Cortex of kidney (tissue), 1 donor: ENCODE data around the gene CCDC82.
A peak's percentile ranks its signal among the peaks of the same experiment; 100 is the strongest.
"Not testable (repeated sequence)": the region's sequence is repeated elsewhere in the genome, so short reads cannot be mapped to it uniquely, and the experiment has no call there.

ENCODE experiments used
- DNase-seq: peaks from one replicate; lab custom pipeline; 2025; lab: John Stamatoyannopoulos, UW

Gene CCDC82

DNA sequence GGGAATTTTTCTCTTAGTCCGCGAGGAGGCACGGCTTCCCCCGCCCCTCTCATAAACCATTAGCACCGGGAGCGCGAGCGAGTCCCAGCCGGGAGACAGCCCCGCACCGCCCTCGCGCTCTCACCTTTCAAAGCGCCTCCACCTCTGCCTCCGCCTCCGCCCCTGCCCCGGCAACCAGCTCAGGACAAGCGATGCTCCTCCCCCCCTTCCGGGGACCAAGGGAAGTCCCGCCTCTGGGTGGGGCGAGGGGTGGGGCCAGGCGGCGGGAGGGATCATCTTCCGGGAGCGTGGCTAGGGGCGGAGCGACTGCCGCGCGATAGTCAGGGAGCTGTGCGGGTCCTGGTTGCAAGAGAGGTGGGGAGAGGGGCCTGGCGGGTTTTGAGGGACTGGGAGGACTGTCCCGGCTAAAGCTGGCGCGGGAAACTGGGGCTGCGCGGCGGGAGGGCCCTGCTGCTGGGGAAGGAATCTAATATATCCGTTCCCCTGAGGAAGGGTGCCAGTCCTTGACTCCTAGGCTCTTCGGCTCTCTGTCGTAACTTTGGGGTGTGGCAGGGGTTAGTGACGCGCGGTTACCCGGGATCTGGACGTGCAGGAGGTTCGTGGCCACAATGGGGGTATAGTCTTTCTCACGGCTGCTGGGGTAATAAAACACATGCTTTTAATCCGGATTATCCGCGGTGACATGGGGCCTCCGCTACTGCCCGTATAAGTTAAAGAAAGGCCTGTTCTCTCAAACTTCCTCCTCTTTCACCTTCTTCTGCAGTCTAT lies at the start of gene CCDC82, which contains the start of gene JRKL:
CCDC82 (minus strand) TSS at position 193 of the 768 bp plus-strand sequence. CDS start 5,165 bp downstream, outside the sequence.
JRKL (plus strand) TSS at position 294 of the 768 bp plus-strand sequence. CDS start 637 bp downstream, outside the sequence.
- peak; percentile 72 for DNase-seq

DNA sequence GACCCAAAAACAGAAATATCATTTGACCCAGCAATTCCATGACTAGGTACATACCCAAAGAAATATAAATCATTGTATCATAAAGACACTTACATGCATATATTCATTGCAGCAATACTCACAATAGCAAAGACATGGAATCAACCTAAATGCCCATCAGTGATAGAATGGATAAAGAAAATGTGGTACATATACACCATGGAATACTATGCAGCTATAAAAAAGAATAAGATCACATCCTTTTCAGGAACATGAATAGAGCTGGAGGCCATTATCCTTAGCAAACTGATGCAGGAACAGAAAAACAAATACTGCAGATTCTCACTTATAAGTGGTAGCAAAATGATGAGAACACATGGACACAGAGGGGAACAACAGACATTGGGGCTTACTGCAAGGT lies 42.9 kb upstream of the CCDC82 start:
- not testable (repeated sequence) for DNase-seq

DNA sequence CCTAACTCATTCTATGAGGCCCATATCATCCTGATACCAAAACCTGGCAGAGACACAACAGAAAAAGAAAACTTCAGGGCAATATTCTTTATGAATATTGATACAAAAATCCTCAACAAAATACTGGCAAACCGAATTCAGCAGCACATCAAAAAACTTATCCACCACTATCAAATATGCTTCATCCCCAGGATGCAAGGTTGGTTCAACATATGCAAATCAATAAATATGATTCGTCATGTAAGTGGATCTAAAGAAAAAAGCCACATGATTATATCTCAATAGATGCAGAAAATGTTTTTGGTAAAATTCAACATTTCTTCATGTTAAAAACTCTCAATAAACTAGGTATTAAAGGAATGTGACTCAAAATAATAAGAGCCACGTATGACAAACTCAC lies 41.0 kb upstream of the CCDC82 start:
- no peak for DNase-seq

DNA sequence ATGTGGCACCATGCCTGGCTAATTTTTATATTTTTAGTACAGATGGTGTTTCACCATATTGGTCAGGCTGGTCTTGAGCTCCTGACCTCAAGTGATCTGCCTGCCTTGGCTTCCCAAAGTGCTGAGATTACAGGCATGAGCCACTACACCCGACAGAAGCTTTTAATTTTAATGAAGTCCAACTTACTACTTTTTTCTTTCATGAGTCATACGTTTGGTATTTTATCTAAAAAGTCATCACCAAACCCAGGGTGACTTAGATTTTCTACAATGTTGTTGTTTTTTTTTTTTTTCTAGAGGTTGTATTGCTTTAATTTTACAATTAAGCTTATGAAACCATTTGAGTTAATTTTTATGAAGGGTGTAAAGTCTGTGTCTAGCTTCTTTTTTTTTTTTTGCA lies 35.0 kb upstream of the CCDC82 start:
- DNase-seq: no peak

DNA sequence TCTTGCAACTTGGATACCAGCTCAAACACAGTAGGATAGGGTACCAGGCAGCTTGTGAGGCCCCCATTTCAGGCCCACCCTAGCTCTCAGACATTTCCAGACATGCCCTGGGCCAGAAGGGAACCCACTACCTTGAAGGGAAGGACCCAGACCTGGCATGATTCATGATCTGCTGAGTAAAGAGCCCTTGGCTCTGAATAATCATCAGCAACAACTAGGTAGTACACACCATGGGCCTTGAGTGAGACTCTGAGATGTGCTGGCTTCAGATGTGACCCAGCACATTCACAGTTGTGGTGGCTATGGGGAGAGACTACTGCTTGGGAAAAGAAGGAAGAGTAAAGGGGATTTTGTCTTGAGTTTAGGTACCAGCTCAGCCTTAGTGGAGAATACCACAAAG lies 23.7 kb upstream of the CCDC82 start:
- DNase-seq: no peak

DNA sequence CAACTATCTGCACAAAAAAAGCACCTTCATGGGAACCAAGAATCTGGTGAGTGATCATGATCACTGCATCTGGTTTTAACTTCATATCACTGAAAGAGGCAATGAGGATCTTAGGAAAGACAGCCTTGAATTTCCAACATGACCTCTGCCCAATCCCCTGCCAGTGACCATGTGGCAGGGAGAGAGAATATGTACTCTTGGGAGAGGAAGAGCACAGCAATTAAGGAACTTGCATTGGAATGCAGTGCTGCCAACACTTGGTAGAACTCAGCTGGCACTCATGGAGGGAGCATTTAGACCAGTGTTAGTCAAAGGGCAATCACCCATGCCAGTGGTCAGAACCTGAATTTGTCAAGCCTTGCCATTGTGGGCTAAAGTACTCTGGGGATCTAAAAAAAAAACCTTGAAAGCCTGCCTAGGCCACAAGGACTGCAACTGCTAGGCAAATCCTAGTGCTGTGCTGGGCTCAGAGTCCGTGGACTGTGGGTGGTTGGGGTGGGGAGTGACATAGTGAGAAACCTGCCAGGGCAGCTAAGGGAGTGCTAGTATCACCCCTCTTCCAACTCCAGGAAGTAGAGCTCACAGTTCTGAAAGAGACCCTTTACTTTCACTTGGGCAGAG lies 23.2 kb upstream of the CCDC82 start:
- DNase-seq: no peak

DNA sequence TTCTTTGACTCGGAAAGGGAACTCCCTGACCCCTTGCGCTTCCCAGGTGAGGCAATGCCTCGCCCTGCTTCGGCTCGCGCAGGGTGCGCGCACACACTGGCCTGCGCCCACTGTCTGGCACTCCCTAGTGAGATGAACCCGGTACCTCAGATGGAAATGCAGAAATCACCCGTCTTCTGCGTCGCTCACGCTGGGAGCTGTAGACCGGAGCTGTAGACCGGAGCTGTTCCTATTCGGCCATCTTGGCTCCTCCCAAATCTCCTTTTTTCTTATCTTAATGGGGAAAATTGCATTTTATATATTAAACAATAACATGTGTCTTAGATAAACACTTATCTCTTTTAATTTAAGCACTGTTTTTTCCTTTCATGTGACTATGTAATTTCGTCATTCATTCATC lies 21.7 kb upstream of the CCDC82 start:
- not testable (repeated sequence) for DNase-seq

DNA sequence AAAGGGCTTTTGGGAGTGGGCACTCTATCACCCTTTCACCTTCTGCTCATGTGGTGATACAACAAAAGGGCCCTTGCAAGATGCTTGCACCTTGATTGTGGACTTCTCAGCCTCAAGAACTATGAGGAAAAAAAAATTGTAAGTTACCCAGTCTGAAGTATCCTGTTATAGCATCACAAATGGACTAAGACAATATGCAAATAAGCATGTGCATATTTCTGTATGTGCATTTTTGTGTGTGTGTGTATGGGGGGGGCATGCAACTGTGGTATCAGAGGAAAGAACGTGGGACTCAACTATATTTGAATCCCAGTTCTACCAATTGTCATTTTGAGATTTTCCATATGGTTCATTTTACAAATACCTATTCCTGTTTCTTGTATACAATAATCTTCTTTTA lies 11.0 kb upstream of the CCDC82 start:
- no peak for DNase-seq

DNA sequence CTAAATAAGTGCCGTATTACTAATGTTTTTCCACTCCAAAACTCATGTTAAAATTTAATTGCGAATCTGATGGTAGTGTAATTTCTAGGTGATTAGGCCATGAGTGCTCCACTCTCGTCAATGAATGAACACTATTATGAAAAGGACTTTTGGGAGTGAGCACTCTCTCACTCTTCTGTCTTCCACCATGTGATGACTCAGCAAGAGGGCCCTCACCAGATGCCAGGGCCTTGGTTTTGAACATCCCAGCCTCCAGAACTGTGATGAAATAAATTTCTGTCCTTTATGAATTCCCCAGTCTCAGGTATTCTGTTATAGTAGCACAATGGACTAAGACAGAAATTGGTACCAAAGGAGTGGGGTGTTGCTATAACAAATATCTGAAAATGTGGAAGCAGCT lies 8.2 kb upstream of the CCDC82 start:
- DNase-seq: no peak

DNA sequence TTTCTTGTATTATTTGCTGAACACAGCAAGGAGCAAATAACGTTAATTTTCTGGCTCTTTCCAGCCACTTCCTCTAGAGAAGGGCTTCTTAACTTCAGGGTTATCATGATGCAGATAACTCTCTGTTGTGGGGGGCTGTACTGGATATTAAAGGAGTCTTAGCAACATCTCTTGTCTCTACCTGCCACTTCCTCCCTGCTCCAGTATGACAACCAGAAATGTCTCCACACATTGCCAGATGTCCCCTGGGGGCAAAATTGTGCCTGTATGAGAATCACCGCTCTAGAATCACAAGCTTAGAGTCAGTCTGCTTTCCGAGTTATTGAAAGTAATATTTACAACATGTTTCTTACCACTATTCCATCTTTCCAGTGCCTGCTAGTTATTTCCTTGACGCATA lies 6.9 kb upstream of the CCDC82 start:
- DNase-seq: no peak

DNA sequence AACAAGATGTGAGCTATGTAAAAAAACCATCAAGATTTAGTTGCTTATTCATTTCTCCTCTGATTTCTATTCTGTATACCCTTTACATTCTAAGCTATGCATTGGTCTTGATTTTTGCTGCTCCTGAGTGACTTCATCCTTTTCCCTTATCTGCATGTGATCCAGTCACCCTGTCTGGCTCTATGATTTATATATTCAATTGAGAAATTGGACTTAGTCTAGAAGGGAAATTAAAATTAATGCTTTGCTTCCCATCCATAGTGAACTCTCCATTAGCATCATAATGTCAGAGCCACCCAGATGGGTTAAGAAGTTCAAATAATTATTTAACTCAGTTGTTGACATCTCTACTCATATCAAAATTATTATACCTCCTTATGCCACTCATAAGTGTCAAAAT lies 5.1 kb upstream of the CCDC82 start:
- DNase-seq: no peak

DNA sequence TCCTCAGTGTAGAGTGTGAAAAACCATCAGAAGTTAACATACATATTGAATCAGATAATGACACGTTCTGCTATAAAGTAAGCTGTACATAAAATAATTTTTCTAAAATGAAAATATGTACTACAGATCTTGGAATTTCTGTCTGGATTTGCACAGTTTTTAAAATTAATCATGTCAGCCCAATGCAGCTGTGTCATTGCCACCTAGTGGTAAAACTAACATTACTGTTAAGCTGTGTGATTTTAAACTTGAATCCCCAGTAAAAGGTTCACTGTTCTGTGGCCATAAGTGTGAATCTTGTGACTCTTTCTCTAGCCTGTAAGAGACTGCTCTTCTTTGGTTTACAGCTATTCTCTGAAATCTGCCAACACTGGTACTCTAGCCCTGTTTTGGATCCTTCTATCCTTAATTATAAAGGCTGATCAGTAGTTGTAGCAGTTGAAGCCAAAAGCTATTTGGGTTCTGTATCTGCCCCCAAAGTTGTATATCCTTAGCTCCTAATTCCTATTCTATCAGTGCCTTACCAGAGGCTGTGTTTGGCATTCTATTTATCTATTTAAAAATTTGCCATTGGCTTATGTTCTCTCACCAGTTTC lies 4.1 kb upstream of the CCDC82 start:
- DNase-seq: no peak

DNA sequence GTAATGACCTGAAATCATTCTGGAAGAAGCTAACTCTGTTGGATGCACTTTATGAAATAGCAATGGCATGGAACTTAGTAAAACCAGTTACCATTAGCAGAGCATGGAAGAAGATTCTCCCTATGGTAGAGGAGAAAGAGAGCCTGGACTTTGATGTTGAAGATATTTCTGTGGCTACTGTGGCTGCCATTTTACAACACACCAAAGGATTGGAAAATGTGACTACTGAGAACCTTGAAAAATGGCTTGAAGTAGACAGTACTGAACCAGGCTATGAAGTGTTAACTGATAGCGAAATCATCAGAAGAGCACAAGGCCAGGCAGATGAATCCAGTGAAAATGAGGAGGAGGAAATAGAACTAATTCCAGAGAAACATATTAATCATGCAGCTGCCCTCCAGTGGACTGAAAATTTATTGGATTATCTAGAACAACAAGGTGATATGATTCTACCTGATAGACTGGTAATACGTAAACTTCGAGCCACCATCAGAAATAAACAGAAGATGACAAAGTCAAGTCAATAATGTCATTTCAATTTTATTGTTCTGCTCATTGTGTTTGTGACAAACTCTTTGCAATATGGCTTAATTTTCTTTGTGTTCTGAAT lies 2.1 kb upstream of the CCDC82 start:
- DNase-seq: no peak

DNA sequence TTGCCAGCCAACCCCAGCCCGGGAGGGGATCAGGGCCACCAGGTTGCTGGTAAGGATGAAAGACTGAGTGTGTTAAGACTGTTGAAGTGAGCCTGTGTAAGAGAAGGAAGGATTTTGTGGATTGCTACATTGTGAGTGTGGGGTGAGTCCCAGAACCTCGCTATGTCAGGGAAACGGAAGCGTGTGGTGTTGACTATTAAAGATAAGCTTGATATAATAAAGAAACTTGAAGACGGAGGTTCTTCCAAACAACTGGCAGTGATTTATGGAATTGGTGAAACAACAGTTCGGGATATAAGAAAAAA lies 728 bp upstream of the CCDC82 start:
- no peak for DNase-seq

DNA sequence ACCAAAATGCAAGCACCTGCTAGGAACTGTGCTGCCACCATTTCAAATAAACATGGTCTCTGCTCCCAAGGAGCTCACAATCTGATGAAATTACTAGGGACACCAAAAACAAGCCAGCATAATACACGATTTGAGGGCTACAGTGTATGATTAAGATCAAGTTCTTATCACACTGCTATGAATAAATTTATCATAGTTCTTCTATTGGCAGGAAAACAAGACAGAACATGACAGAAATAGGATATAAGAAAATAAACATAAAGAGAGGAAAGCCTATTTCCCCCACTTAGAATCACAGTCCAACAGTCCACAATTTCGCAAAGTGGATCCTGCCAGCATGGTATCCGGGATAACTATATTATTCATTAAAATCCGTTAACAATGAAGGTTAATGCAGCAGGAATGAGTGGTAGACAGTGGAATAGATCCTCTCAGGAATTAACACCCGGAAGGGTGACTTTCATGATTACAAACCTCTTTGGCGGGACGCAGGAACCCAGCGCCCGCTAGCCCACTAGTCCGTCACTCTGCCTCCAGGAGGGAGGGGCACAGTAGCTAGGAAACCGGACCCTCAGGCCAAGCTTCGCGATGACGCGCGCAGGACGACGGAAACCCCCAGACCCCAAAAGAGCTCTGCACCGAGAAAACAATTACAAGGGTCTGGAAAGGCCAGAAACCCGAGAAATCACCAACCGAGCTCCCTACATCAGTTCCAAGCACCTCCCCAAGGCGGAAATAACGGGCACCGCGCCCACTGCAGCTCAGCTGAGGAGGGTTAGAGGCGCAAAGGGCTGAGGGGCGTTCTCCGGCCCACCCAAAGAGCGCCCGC lies 607 bp downstream of the CCDC82 start:
- DNase-seq: no peak

DNA sequence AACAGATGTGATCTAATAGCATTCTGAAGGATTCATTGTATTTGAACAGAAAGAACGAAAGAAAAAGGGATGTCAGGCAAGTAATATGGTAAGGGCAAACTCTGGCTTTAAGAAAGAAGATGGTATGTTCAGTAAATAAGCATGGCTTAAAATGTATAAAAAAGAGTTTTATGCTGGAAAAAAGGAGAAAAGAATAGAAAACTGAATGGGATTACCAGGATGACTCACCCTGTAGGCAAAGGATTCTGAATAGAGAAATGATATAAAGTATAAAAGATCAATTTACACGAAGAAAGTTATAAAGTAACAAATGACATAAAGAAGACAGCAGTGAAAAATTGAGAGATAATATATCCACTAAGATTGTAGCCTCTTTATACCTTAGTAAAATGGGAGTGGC lies 4.5 kb downstream of the CCDC82 start:
- no peak for DNase-seq

DNA sequence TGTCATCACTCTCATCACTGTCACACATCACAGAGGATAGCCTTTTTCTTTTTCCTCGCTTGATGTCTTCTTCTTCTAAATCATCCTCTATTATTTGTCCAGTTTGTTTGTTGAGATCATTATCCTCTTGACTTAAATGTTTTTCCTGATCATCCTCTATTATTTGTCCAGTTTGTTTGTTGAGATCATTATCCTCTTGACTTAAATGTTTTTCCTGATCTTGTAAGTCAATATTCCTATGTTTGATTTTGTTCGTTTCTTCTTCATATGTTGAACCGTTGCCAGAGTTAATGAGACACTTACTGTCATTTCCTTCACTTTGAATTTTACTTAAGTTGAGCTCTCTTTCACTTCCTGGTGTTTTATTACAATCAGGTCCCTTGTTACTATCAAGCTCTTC lies 5.6 kb downstream of the CCDC82 start:
- no peak for DNase-seq

DNA sequence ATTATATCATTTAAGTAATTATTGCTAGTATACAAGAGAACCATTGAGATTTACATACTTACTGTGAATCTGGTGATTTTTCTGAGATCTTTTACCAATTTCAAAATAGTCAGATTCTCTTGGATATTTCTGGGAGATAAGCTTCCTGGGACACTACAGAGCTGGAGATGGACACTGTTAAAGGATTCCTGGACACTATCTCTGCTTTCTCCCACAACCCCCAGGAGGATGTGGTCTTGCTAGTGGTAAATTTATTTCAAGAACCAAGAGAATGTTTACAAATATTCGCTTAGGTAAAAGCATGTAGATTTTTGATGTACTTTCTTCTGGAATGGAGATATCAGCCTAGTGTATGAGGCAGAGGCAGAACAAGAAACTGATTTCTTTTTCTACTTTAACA lies 12.9 kb downstream of the CCDC82 start:
- no peak for DNase-seq

DNA sequence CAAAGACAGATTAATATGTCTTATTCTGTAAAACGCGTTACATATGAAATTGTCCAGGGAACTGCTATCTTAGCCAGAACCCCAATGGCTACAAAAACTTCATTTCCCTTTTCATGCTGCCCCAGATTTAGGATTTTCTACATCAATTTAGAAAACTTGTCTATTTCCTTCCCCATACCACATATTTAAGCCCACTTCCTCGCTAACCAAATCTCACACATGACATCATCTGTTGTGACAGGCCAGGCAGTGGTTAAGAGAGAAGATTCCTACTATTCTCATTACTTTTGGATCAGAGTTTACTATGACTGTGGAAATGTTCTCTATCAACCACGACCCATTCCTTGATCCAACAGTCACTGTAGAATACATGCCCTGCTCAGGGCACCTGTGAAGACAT lies 15.9 kb downstream of the CCDC82 start:
- DNase-seq: no peak

DNA sequence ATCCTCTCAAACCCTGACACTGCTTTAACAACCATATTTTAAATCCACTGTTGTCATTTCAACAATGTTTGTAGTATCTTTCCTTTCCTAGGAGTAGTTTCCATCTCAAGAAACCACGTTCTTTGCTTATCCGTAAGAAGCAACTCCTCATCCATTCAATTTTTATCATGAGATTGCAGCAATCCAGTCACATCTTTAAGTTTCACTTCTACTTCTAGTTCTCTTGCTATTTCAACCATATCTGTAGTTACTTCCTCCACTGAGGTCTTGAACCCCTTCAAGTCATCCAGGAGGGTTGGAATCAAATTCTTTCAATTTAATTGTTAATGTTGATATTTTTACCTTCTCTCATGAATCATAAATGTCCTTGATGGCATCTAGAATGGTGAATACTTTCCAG lies 22.4 kb downstream of the CCDC82 start:
- no peak for DNase-seq

DNA sequence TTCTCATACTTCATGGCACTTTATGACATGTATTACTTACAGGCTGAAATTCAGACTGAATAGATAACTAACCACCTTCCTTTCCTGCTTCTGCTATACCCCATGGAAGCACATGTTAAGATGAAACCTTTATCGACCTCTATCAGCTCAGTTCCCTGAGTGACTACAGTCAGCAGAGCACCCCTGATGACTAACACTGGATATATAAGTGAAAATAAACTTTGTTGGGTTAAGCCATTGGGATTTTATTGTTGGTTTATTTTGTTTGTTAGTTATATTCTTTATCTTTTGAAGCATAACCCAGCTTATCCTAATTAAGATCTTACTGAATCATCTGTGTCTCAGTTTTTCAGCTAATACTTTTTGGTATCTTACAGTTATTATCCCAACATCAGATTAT lies 23.7 kb downstream of the CCDC82 start:
- DNase-seq: no peak

DNA sequence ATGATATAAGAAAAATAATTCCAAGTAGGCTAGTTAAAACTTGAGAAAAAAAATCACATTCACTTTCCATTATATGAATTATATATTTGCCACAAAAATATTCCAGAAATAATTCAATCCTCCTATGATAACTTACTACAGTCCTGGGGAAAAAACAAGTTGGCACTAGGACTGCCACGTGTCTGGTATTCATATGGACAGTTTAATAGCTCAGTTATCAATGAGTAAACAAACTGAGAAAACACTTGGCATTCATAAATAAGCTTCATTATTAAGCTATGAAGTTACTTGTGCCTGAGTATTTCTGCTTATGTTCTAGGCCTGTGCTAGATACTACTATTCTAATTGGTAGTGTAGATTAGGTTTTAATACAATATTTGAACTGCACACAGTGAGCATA lies 24.2 kb downstream of the CCDC82 start:
- DNase-seq: no peak
